Measurements from ENCODE around the gene RAP2B. TPM values are rescaled to one million over a fixed set of nuclear protein-coding genes. Genes with fewer than 3 reads are reported as not detected.

RAP2B gene
- total and polyA plus RNA-seq, 12 donors, result 1.1 to 11.1 (median 3.5) TPM

- Histone ChIP-seq H3K4me3 (no peak overlapping the region), H3K9me3 (no peaks in the 10 kb centered on the region), H3K4me1 (peaks cover 0 to 28% (median 0%) of the 10 kb centered on the region in 9 donors), H3K27me3 (no peaks in the 10 kb centered on the region), H3K27ac (peak overlapping the region in 1 of 10 donors; percentile 74), H3K36me3 (no peaks in the 10 kb centered on the region)
- no peak for ATAC-seq
- 89 to 91% methylated on average over 2 of the region's 2 CpGs for WGBS, 2 donors
- no peak for DNase-seq
- intact Hi-C loops (cut with DNase I), result no loop called here
- no peak for TF ChIP-seq CTCF (IDR thresholded peaks at IDR 0.05)
Observed at GRCh38 chr3:153137626-153138025, 24.4 kb upstream of the RAP2B start.

GRCh38 chr3:153138276-153139210, 23.5 kb upstream of the RAP2B start:
- peak in 6 of 8 donors; percentile 33 to 81 (median 64) for ATAC-seq
- intact Hi-C loops (cut with DNase I), result no loop called here
- TF ChIP-seq CTCF (IDR thresholded peaks at IDR 0.05), result no peak
- peak in 1 of 2 donors; percentile 19 for DNase-seq
- Histone ChIP-seq H3K4me1 (peaks cover 0 to 29% (median 0%) of the 10 kb centered on the region in 9 donors), H3K36me3 (no peaks in the 10 kb centered on the region), H3K27ac (peak overlapping the region in 1 of 10 donors; percentile 74), H3K4me3 (no peak overlapping the region), H3K27me3 (no peaks in the 10 kb centered on the region), H3K9me3 (no peaks in the 10 kb centered on the region)
- WGBS, 2 donors, result 71 to 77% methylated on average over 5 of the region's 5 CpGs

GRCh38 chr3:153142961-153143360, 19.1 kb upstream of the RAP2B start:
- H3K4me3 ChIP-seq, result no peak overlapping the region
- no peaks in the 10 kb centered on the region for H3K9me3 ChIP-seq
- no peak for DNase-seq
- no peaks in the 10 kb centered on the region for H3K36me3 ChIP-seq
- intact Hi-C loops (cut with DNase I), result loop anchor here in 1 of 10 donors (10.0 kb wide), 1 partner anchor 48 kb away; no protein-coding TSS in a partner anchor
- H3K4me1 ChIP-seq, result peaks cover 0 to 38% (median 0%) of the 10 kb centered on the region in 9 donors
- H3K27me3 ChIP-seq, result no peaks in the 10 kb centered on the region
- no peak for ATAC-seq
- 85 to 88% methylated on average over 1 of the region's 1 CpG for WGBS, 2 donors
- no peak for TF ChIP-seq CTCF (IDR thresholded peaks at IDR 0.05)
- H3K27ac ChIP-seq, result no peak overlapping the region

- intact Hi-C loops (cut with DNase I), result loop anchor here in 1 of 10 donors (10.0 kb wide), 1 partner anchor 49 kb away; no protein-coding TSS in a partner anchor
- H3K4me1 ChIP-seq, result peaks cover 0 to 28% (median 0%) of the 10 kb centered on the region in 9 donors
- no peaks in the 10 kb centered on the region for H3K9me3 ChIP-seq
- ATAC-seq (no peak), DNase-seq (no peak)
- peak overlapping the region in 1 of 10 donors; percentile 77 for H3K27ac ChIP-seq
- WGBS, 2 donors, result 93 to 98% methylated on average over 1 of the region's 1 CpG
- no peak for TF ChIP-seq CTCF (IDR thresholded peaks at IDR 0.05)
- no peaks in the 10 kb centered on the region for H3K36me3 ChIP-seq
- H3K4me3 ChIP-seq, result no peak overlapping the region
- H3K27me3 ChIP-seq, result no peaks in the 10 kb centered on the region
Observed at GRCh38 chr3:153144071-153144470, 18.0 kb upstream of the RAP2B start.
